NCI-H2029 treated with DMSO at 0.1 percent for 48 hours (cell line): Measurements from ENCODE around the gene P3H2.

ENCODE experiments used
- DNase-seq: peaks from one replicate; lab custom pipeline; 2025; lab: John Stamatoyannopoulos, UW

The P3H2 gene

DNA sequence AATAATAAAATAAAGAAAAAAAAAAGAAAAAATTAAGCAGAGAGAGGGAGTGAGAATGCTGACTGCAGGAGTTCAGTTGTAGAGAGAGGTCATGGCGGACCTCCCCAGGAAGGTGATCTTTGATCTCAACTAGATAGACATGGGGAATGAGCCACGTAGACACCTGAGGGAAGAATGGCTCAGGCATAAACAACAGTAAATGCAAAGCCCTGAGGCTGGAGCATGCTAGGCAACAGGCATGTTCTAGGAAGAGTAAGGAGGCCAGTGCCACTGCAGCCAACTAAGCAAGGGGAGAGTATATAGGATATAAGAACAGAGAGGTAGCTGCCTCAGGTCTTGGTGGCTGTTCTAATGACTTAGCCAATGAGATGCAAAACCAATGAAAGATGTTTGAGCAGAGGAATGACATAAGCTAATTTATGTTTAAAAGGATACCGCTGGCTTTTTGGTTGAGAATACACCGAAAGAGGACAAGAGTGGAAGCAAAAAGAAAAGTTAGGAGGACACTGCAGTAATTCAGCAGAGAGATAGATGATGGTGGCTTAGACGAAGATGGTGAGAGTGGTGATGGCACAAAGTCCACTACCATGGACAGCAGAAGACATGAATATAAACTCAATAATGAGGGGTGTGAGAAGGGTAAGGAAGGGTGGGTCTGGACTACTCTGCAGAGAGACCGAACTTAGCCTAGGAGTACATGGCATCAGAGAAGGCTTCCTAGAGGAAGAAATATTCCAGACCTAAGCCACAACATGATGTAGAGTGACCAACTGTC, 174.6 kb downstream of the P3H2 start:
- DNase-seq: no peak

- no peak for DNase-seq
Measured at GRCh38 chr3:189944285-189945145, 176.2 kb downstream of the P3H2 start.

DNA sequence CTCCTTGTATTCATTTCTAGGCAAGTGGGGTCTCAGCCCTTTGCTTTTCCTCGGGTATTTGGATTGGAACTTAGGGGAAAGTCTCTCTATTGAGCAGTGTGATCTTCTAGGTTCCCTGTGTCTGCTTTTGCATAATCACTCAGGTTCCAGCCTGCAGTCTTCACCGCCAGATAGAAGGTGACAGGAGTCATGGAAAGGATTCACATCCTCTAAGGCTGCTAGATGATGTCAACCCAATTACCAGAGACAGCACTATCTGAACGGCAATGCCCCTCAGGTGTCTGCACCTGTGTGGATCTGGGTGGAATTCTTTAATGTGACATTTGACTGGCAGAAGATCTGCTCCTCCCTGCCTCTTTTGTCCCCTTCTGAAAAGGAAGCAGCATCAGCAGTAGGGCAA, 177.7 kb downstream of the P3H2 start:
- no peak for DNase-seq

DNA sequence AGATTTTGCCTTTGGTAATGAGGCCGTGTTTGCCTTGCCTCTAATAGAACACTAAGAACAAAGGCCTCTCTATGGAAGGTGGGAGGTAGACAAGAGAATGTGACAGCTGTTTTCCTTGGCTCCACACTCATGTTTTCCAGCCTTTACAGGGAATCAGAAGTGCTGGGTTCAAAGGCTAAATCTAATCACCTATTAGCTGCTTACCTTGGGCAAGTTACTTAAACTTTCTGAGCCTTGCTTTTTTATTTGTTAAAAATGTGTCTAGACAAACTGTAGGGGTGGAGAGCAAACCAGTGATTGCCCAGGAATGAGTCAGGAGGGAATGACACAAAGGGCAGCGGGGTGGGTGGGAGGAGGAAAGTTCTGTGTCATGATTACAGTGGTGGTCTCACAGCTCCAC, 179.0 kb downstream of the P3H2 start:
- DNase-seq: no peak

DNA sequence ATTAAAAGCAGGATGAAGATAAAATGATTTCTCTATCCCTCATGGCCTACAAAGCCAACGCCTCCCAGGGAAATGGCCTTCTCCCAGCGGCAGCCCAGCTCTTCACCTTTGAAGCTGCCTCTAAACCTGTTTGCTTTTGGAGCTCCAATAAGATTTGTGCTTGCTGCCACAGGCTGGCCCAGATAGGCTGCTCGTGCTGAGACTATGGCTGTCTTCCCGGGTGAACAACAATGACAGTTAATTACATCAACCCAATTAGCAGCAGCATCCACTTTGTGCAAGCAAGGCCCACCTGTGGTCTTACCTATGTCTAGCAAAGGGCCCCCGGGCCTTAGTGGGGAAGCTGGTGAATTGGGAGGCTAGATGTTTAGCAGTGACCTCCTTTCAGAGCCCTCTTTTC, 179.6 kb downstream of the P3H2 start:
- no peak for DNase-seq

- DNase-seq: no peak
Measured at GRCh38 chr3:189937302-189938127, 183.2 kb downstream of the P3H2 start.

DNA sequence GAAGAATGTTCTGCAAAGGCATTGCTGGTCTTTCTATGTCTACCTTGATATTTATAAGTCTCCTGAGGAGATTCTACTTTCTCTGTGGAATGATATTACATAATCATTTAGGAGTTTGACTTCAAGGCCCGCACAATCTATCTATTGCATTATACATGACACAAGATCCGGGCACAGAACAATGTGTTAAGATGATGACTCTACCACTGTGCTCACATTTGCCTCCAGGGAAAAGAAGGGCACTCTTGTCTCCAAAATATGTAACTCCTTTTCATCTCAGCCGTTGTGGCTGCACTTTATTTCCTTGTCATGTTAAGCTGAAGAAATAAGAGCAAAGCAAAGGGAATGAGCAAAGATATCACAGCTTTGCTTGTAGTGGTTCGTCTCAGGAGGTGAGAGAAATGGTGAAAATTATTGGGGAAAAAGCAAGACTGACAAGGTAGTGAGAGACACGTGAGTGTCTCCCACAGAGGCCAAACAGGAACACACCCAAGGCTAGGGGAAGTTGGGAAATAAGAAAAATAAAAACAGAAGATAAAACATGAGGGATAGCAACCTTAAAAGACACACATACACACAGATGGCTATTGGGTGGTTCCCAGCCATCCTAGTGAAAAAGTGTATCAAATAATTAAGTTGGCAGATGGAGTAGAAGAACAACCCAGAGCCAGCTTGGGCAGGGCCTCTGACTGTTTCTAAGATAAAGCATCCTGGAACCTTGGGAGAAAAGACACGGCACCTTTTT, 184.3 kb downstream of the P3H2 start:
- DNase-seq: no peak

DNA sequence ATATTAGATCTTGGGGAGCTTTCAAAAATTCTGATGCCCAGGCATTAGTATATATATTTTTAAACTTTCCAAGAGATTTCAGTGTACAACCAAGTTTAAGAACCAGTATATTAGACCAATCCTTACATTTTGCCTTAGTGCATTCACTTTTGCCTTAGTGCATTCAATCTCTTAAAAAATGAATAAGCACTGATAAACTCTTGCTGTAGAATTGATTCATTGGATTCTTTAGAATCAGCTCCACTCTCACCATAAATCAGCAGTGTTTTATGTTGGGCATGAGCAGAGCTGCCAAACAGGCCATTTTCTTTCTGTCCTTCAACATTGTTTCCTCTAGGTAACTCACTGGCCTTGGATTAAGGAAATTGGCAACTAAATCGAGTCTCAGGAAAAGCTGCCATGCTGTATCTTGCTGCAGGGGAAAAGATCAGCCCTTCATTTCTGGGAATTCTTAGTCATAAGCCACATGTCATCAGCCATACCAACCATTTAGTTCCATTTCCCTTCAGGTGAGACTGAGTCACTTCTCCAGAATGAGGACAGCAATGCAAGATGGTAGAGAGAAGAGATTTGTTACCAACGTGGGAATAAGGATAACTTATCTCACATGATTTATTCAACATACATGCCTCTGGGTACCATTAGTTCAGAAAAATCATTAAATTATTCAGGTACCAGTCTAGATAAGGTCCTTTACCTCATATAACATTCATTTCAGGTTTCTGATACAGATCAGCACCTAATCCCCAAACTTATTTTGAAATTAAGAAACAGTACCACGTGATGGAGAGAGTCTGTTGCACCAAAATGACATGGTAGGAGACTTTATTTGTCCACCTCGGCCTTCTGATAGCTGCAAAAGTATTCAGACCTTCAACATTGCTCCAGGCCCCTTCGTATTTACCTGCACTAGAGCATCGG, 192.5 kb downstream of the P3H2 start:
- DNase-seq: no peak

- DNase-seq: no peak
Measured at GRCh38 chr3:189921770-189922169, 198.9 kb downstream of the P3H2 start.

DNA sequence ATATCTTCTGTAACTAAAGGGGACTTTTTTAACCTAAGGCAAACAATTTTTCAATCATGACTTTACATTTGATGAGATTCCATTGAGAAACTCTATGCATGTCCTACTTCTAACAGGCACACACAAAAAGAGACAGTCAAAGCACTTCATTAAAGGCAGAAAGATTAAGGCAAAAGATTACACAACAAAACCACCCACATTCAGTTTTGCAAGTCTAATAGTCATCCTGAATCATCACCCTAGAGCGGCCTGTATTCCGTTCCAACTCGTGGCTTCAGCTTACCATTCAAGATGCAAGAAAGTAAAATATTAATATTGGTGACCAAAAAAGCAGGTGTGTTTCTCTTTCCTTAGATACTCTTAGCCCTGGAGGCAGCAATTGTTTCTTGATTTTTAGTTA, 205.9 kb downstream of the P3H2 start:
- DNase-seq: no peak

GRCh38 chr3:189911001-189911400, 209.7 kb downstream of the P3H2 start:
- DNase-seq: no peak

DNA sequence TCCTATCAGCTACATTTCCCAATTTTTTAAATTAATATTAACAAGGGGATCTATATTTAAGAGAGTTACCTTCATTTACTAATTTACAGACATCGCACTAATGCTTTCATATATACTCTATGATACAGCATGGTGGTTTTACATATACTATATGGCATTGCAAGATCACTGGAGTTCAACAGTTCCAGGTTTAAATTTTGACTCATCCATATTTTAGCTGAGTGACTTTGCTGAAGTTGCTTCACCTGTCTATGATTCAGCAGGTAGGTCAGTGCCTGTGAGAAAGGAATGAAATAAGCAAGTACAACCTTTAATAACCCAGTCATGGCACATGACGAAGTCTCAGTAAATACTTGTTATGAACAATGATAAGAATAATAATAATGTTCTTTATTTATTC, 211.1 kb downstream of the P3H2 start:
- no peak for DNase-seq

- no peak for DNase-seq
Measured at GRCh38 chr3:189909139-189909538, 211.6 kb downstream of the P3H2 start.

- DNase-seq: no peak
Measured at GRCh38 chr3:189908646-189909045, 212.1 kb downstream of the P3H2 start.

- no peak for DNase-seq
Measured at GRCh38 chr3:189907803-189908202, 212.9 kb downstream of the P3H2 start.
